Mucosa of descending colon (tissue), 3 donors: Measurements from ENCODE around the gene AP1G2. TPM values are rescaled to one million over a fixed set of nuclear protein-coding genes. Genes with fewer than 3 reads are reported as not detected.
A peak's percentile ranks its signal among the peaks of the same experiment; 100 is the strongest.

Experiments
- ATAC-seq: fragments of 200-7000 bp; cut with Tn5 transposase; one replicate; pipeline ENCODE4 v1.9.1; 2020; ENCODE audit warnings: mild to moderate bottlenecking, moderate library complexity
- DNase-seq, 3 donors: peaks; one replicate each; pipeline ENCODE4 v3.0.0-alpha.2; 2020
- H3K36me3 ChIP-seq: fragments of 200-600 bp; one replicate; pipeline ENCODE4 v1.8.0; 2021; ENCODE audit warnings: low read depth, mild to moderate bottlenecking
- H3K4me1 ChIP-seq: fragments of 200-600 bp; one replicate; pipeline ENCODE4 v1.8.0; 2021; ENCODE audit warnings: low read depth, mild to moderate bottlenecking
- H3K4me3 ChIP-seq: fragments of 200-600 bp; one replicate; pipeline ENCODE4 v1.8.0; 2021; ENCODE audit warnings: mild to moderate bottlenecking
- H3K9me3 ChIP-seq: fragments of 200-600 bp; one replicate; pipeline ENCODE4 v1.8.0; 2021; ENCODE audit warnings: mild to moderate bottlenecking
- intact Hi-C, 2 donors: fragments of 100-400 bp; cut with DNase I in 1 of 2; cut with micrococcal nuclease in 1 of 2; formaldehyde crosslinking; loops; one replicate each; pipeline versions ENCODE4 v1.11.0 to v1.11.1; 2022; cut with DNase I, micrococcal nuclease
- total RNA-seq, 3 donors: library from RNA; stranded (reverse); fragmentation: NEBNext Ultra II Directional in 2 of 3; extraction: Animal tissue kit (Norgen Biotek cat#: 25700) in 2 of 3; gene quantifications; one replicate each; pipeline versions ENCODE4 v1.2.1 to v1.2.4, GENCODE V29; 2021 to 2023
- TF ChIP-seq, protein P1 (sequence below): fragments of 200-600 bp; IDR thresholded peaks from one replicate; pipeline ENCODE4 v1.8.0; 2022; ENCODE audit warnings: antibody characterized with exemption, mild to moderate bottlenecking
- donor health status: DM: no; HTN: no; CAD: no; lungs with moderate emphysema.
- donor health status: DM: no; HTN: no; CAD: no.
- donor health status: DM: no; HTN: yes; CAD: no.

AP1G2 gene
- total RNA-seq, 3 donors from 2014 or later, result 95.4 to 271 (median 122) TPM

DNA sequence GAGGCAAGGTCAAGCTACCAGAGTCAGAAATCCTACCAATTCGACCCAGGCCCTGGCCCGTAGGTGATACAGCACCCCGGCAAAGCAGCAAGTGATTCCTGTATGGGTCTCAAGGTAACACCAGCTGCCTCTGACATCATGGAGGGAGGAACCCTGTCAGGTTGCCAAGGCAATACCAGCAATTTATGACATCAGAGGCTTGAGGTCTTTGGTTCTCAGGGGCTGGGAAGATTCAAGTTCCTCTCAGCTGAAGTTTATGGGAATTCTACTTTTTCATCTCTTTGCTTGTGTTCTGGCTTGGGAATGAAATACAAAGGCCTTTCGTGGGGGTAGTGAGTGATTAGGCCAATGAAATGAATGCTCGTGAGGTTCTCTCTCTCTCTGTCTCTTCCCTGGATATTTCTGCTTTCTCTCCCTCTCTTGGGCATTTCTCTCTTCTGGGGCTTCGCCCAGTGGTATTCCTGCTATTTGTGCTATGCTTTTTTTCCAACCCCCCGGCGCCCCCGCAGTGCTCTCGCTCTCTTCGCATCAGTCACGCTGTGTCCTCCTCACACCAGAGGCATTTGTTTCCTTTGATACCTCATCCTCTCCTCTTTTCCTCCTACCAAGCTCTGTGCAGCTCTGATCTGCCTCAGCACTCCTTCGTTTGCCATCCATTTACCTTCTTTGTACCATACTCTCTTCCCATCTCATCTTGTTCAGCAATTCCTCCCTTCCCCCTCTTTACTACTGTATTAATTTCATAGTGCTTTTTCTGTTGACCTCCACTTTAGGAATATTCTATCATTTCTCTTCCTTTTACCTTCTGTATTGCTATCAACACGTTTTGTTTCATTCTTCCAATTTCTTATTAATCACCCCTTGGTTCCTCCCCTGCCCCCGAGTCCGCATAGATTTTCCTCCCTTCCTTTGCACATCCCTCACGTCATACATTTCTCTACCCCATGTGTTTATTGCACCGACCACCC, 19.0 kb downstream of the AP1G2 start:
- Histone ChIP-seq H3K4me1 (peaks cover 3% of the 10 kb centered on the region), H3K4me3 (no peak overlapping the region), H3K36me3 (no peaks in the 10 kb centered on the region), H3K9me3 (no peaks in the 10 kb centered on the region)
- intact Hi-C loops, result no loop called here
- TF ChIP-seq, protein P1, sequence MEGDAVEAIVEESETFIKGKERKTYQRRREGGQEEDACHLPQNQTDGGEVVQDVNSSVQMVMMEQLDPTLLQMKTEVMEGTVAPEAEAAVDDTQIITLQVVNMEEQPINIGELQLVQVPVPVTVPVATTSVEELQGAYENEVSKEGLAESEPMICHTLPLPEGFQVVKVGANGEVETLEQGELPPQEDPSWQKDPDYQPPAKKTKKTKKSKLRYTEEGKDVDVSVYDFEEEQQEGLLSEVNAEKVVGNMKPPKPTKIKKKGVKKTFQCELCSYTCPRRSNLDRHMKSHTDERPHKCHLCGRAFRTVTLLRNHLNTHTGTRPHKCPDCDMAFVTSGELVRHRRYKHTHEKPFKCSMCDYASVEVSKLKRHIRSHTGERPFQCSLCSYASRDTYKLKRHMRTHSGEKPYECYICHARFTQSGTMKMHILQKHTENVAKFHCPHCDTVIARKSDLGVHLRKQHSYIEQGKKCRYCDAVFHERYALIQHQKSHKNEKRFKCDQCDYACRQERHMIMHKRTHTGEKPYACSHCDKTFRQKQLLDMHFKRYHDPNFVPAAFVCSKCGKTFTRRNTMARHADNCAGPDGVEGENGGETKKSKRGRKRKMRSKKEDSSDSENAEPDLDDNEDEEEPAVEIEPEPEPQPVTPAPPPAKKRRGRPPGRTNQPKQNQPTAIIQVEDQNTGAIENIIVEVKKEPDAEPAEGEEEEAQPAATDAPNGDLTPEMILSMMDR, result no peak
- ATAC-seq (no peak), DNase-seq (no peak)

DNA sequence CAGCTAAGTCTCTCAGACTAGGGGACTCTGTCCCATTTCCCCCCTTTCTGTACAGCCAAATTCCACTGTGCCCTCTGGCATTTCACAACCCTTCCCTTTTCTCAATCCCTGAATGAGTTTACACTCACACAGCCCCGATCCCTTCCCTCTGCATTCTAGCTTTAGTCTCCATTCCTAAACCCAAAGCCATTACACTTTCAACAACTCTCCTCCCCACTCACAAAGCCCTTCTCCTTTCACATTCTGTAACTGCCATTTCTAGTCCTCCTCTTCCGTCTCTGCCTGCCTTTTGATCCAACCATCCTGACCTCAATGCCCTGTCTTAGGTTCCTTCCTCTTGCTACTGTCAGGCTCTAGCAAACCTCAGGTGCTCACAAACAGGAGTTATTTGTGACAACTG, 19.7 kb downstream of the AP1G2 start:
- ATAC-seq, result no peak
- intact Hi-C loops, result no loop called here

DNA sequence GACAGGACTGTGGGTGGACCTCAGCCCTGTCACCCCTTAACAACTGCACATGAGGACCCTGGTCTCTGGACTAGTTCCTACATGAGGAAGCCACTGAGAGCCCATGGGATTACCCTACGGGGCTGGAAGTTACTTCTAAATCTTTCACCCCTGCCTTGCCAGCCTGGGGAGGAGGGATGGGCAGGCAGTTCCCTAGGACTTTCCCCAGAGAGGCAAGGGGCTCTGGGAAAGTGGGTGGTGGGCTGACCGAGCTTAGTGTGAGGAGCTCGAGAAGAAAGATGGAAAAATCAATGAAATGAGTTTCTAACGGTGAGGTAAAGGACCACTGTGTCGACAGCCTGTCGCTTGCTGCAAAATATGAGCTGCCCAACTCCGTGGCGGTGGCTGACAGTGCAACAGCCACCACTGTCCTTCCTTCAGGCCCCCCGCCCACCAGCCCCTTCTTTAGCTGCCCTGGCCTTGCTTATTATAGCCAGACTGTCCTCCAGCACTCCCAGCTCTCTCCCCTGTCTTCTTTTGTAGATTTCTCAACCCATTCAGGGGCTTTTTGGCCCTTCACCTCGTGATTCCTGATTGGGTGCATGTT, 21.0 kb downstream of the AP1G2 start:
- TF ChIP-seq, protein P1, result no peak
- ATAC-seq (no peak), DNase-seq (no peak)
- intact Hi-C loops, result no loop called here
- H3K36me3 ChIP-seq, result no peaks in the 10 kb centered on the region
- H3K4me3 ChIP-seq, result no peak overlapping the region
- H3K4me1 ChIP-seq, result no peaks in the 10 kb centered on the region
- no peaks in the 10 kb centered on the region for H3K9me3 ChIP-seq

More for the DNA sequence above, 19.7 kb downstream of the AP1G2 start:
- Histone ChIP-seq H3K9me3 (no peaks in the 10 kb centered on the region), H3K36me3 (no peaks in the 10 kb centered on the region), H3K4me3 (no peak overlapping the region), H3K4me1 (peaks cover 3% of the 10 kb centered on the region)
- TF ChIP-seq, protein P1, result no peak
- DNase-seq, result no peak

DNA sequence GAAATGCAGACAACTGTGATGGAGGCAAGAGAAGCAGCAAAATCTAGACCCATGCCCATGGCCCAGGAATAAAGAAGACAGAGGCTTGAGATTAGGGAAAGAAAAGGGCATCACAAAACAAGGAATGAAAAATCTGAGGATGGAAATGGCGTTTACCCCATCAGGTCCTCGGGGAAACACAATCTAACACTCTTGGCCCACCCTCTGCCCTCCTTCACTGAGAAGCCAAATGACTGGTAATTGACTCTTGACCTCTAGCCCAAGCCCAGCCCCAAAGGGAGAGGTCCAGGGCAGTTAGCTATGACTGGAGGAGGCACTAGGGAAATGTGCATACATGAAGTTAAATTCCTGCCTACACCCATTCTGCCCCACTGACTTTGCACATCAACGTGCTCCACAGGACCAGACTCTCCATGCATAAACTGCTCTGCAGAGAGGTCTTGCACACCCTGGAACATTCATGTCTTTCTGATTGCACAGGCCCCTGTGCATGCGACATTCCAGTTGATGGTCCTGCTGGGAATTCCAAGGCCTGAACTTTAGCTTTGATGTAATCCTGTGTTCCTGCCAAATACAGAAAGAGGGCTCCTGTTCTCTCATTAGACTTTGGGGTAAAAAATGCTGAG, 21.7 kb downstream of the AP1G2 start:
- no peak overlapping the region for H3K4me3 ChIP-seq
- no peaks in the 10 kb centered on the region for H3K9me3 ChIP-seq
- TF ChIP-seq, protein P1, result no peak
- H3K36me3 ChIP-seq, result no peaks in the 10 kb centered on the region
- H3K4me1 ChIP-seq, result no peaks in the 10 kb centered on the region
- ATAC-seq (no peak), DNase-seq (no peak)
- intact Hi-C loops, result no loop called here

DNA sequence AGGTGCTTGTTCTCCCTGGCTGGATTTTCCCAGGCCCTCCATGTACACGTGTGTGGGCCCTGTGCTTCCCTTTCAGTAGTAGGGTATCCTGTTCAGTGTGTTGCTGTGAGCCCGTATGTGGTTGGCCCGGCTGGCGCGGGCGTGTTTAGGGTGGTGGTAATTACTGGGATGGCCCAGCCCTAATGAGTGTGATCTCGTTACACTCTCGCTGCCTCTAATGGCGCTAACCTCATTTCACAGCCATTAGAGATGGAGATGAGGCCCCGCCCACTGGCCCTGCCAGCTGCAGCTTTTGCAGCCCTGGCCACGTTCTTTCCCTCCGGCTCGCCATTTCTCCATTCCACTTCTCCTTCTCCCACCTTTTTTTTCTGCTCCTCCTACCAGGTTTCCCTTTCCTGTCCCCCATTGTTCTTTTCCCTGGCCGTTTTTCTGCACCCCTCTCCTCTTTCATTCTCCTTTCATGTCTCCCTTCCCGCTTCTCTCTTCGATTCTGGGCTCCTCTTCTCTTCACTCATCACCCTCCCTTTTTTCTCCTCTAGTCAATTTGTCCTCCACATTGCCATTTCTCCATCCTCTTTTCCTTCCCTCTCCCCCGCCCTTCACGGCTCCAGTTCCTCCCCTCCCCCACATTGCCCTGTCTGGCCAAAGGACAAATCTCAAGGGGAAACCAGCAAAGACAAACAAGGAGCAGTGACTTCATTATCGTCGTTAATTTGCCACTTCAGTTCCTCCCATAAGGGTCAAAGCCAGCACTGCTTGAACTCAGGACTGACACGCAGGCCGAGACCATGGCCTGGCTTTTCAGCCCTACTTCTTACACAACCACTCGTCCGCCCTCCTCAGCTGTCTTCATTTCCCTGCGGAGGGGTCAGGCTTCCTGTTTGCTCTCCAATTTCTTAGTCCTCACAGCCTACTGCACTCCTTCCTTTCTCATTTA, 22.8 kb downstream of the AP1G2 start:
- TF ChIP-seq, protein P1, result no peak
- intact Hi-C loops, result no loop called here
- H3K36me3 ChIP-seq, result no peaks in the 10 kb centered on the region
- ATAC-seq (peak; percentile 78), DNase-seq (peak in 2 of 3 donors; percentile 65 to 69)
- no peak overlapping the region for H3K4me3 ChIP-seq
- H3K9me3 ChIP-seq, result no peaks in the 10 kb centered on the region
- H3K4me1 ChIP-seq, result no peaks in the 10 kb centered on the region
